GM20000 (cell line): Measurements from ENCODE around the gene ZBED6.
"Not testable (repeated sequence)": the region's sequence is repeated elsewhere in the genome, so short reads cannot be mapped to it uniquely, and the experiment has no call there.

Experiments
- DNase-seq: peaks from one replicate; pipeline ENCODE4 v3.0.0; 2012; ENCODE audit warnings: low spot score
- TF ChIP-seq, protein P1 (sequence below): IDR thresholded peaks from 2 replicates; pipeline ENCODE4 v1.5.1; 2012; ENCODE audit warnings: mild to moderate bottlenecking, control low read depth; ENCODE audit errors: extremely low read depth, missing control alignments

Gene ZBED6

DNA sequence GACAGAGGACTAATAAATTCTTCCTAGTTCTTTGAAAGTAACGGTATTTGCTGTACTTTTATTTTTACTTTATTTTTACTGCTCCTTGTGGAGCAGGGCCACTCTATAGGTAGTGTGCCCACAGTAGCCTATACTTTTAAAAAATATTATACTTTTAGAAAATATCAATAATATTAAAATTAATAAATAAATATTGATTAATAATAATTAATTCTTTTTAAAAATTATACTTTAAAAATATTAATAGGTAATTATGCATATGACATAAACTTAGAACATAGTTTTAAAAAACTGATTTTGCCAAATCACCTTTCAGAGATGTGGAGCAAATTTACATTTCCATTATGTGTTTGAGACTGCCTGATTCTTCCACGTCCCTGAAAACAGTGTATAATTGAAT, 30.8 kb downstream of the ZBED6 start:
- TF ChIP-seq, protein P1, sequence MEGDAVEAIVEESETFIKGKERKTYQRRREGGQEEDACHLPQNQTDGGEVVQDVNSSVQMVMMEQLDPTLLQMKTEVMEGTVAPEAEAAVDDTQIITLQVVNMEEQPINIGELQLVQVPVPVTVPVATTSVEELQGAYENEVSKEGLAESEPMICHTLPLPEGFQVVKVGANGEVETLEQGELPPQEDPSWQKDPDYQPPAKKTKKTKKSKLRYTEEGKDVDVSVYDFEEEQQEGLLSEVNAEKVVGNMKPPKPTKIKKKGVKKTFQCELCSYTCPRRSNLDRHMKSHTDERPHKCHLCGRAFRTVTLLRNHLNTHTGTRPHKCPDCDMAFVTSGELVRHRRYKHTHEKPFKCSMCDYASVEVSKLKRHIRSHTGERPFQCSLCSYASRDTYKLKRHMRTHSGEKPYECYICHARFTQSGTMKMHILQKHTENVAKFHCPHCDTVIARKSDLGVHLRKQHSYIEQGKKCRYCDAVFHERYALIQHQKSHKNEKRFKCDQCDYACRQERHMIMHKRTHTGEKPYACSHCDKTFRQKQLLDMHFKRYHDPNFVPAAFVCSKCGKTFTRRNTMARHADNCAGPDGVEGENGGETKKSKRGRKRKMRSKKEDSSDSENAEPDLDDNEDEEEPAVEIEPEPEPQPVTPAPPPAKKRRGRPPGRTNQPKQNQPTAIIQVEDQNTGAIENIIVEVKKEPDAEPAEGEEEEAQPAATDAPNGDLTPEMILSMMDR: no peak
- no peak for DNase-seq

DNA sequence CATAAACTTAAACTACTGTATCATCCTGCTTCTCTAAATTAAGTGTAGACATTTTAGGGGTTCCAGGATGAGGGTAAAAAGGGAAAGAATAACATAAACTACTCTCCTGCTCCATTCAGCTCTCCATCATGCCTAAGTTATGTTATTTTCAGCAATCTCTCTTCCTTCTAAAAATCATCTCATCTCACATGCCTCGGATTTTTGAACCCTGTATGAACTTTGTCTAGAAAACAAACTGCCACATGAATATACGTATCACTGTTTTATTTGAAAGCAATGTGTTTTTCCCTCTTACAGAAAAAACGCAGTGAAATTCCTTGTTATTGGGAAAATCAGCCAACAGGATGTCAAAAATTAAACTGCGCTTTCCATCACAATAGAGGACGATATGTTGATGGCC, 32.6 kb downstream of the ZBED6 start:
- DNase-seq: no peak
- TF ChIP-seq, protein P1: no peak

DNA sequence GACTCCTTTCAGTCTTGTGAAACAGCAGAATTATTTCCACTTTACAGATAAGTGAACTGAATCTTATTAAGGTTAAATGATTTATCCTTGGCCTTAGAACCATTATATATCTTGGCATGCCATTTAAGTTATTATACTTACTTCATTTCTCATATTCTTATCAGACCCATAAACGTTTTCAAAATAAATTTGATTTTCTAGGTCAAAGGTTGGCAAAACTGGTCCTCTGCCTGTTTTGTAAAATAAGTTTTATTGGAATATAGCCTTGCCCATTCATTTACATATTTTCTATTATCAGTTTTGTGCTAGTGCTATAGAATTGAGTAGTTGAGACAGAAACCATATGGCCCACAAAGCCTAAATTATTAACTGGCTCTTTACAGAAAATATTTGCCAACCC, 33.1 kb downstream of the ZBED6 start:
- TF ChIP-seq, protein P1: no peak
- no peak for DNase-seq

DNA sequence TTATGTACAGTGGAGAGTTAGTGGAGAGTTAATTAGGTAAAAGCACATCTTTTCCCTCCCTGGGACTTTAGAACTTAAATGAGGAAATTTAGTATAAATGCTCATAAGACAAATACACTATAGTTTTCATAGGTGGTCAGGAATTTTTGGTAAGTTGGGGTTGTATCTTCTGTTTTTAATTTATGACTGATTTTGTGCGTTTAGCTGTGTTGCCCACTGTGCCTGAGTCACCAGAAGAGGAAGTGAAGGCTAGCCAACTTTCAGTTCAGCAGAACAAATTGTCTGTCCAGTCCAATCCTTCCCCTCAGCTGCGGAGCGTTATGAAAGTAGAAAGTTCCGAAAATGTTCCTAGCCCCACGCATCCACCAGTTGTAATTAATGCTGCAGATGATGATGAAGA, 33.8 kb downstream of the ZBED6 start:
- not testable (repeated sequence) for DNase-seq

DNA sequence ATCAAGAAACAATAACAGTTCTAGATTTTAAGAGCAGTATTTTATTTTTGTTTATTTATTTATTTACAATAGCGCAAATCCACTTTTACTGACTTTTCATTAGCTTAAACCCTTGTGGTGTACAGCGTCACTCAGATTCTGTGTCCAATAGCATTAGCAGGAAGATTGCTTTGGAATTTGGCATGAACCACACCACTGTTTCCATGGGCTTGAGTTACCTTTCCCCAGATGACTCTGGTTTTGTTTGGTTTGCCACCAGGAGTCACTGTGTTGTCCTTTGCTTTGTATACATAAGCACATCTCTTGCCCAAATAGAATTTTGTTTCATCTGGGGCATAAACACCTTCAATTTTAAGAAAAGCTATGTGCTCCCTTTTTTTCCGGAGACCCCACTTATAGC, 40.1 kb downstream of the ZBED6 start:
- DNase-seq: no peak
- TF ChIP-seq, protein P1: no peak

DNA sequence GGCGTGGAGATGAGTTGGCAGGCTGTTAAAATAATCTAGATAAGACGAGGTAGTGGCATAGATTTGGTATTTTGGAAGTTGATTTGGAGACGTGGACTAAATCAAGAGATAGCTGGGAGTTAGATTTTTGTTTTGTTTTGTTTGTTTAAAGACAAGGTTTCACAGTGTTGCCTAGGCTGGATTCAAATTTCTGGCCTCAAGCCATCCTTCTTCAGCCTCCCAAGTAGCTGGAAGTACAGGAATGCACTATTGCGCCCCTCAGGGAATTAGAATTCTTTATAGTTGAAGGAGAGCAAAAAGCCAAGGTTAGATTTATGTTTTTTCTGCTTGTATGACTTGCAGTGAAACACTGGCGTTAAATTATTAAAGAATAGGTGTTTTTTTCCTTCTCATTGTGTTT, 43.7 kb downstream of the ZBED6 start:
- DNase-seq: no peak
- TF ChIP-seq, protein P1: no peak

DNA sequence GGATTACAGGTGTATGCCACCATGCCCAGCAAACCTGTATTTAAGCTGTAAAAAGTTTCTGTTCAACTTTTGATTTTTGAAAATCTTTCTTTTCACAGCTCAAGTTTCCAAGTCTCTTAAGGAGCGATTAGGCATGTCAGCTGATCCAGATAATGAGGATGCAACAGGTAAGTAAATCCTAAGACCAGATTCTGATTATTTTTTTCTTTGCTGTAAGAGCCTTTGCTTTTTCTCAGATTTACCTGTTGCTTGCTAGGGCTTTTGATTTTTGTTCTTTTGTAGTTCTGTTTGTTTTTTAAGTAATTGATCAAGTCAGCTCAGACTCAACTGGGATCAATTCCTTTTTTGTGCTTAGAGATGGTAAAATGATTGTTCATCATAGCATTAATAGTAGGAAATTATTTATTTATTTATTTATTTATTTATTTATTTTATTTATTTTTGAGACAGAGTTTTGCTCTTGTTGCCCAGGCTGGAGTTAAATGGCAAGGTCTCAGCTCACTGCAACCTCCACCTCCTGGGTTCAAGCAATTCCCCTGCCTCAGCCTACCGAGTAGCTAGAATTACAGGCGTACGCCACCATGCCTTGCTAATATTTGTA, 44.9 kb downstream of the ZBED6 start:
- DNase-seq: no peak
- TF ChIP-seq, protein P1: no peak

DNA sequence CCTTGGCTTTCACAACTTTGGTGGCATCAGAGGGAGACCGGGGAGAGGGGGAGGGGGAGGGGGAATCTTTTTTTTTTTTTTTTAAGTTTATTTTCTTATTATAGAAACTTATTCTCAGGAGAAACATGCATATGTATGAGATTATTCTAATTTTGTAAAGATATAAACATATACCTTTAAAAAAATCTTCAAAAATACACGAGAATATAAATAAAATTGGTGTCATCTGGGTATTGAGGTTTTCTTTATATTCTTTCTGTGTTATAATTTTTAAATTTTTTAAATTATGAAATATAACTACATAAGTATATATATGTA, 47.1 kb downstream of the ZBED6 start:
- TF ChIP-seq, protein P1: no peak

More for the DNA sequence above, 47.1 kb downstream of the ZBED6 start:
- no peak for DNase-seq
